Kidney epithelial cell (primary cell): ENCODE results near the gene SUDS3. TPM values are rescaled to one million over a fixed set of nuclear protein-coding genes. Genes with fewer than 3 reads are reported as not detected.

ENCODE experiments used
- DNase-seq: peaks from one replicate; pipeline ENCODE4 v3.0.0-alpha.2; 2010; ENCODE audit warnings: low read depth
- H3K27me3 ChIP-seq: 2 replicates; pipeline ENCODE4 v1.6.0; 2011; ENCODE audit warnings: low read length; ENCODE audit not compliant: control insufficient read depth, insufficient read depth
- H3K36me3 ChIP-seq: 2 replicates; pipeline ENCODE4 v1.5.1; 2011; ENCODE audit warnings: low read length; ENCODE audit not compliant: control insufficient read depth, insufficient read depth
- H3K4me3 ChIP-seq: 2 replicates; pipeline ENCODE4 v1.5.1; 2011; ENCODE audit warnings: low read depth, mild to moderate bottlenecking, control low read depth, low read length
- CTCF ChIP-seq: IDR thresholded peaks from 2 replicates; pipeline ENCODE4 v1.5.1; 2011; ENCODE audit warnings: mild to moderate bottlenecking, moderate library complexity, low read length, control low read depth, inconsistent platforms; ENCODE audit not compliant: insufficient read depth, poor library complexity, severe bottlenecking
- total RNA-seq: library from RNA; depleted of rRNA; stranded (reverse); fragments of >200 nt; gene quantifications from 2 replicates; pipeline ENCODE4 v1.2.3, GENCODE V29; 2015

SUDS3 gene
- total RNA-seq, 1 donor from 2014 or later: 30.5 TPM

GRCh38 chr12:118424884-118425283, 48.5 kb downstream of the SUDS3 start:
- H3K4me3 ChIP-seq: no peak overlapping the region
- no peaks in the 10 kb centered on the region for H3K36me3 ChIP-seq
- no peaks in the 10 kb centered on the region for H3K27me3 ChIP-seq
- no peak for DNase-seq
- no peak for TF ChIP-seq CTCF

GRCh38 chr12:118425364-118425763, 49.0 kb downstream of the SUDS3 start:
- no peaks in the 10 kb centered on the region for H3K27me3 ChIP-seq
- no peak for DNase-seq
- no peak for TF ChIP-seq CTCF
- no peaks in the 10 kb centered on the region for H3K36me3 ChIP-seq
- H3K4me3 ChIP-seq: no peak overlapping the region

GRCh38 chr12:118427819-118428218, 51.5 kb downstream of the SUDS3 start:
- TF ChIP-seq CTCF: no peak
- DNase-seq: no peak

GRCh38 chr12:118428643-118429042, 52.3 kb downstream of the SUDS3 start:
- DNase-seq: no peak
- no peaks in the 10 kb centered on the region for H3K36me3 ChIP-seq

More at GRCh38 chr12:118427819-118428218, 51.5 kb downstream of the SUDS3 start:
- no peak overlapping the region for H3K4me3 ChIP-seq
- no peaks in the 10 kb centered on the region for H3K27me3 ChIP-seq
- H3K36me3 ChIP-seq: no peaks in the 10 kb centered on the region

DNA sequence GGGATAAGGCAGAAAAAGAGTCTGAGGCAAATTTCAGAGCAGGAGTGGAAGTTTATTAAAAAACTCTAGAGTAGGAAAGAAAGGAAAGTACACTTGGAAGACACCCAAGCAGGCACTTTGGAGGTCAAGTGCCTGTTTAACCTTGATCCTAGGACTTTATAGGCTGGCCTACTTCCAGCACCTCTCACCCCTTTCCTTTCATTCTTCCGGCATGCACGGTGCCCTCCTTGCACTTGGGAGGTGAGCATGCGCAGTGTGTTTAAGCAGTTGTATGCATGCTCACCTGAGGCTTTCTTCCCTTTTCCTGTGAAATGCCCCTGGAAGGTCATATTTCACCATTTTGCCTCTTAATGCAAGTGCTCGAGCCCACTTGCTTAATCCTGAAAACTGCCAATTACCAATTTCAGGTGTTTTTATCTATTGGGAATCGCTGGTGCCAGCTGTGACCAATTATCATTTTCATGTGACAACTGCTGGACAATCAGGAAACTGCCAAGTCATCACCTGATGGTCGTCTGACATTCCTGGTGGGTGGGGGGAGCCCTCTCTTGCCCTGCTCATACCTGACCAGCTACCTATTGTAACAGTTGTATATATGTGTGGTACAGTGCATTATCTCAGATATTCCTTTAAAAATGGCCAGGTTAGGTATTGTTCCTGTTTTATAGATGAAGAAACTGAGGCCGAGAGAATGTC, 53.5 kb downstream of the SUDS3 start:
- H3K36me3 ChIP-seq: no peaks in the 10 kb centered on the region
- no peak for TF ChIP-seq CTCF
- DNase-seq: no peak
- H3K4me3 ChIP-seq: no peak overlapping the region
- no peaks in the 10 kb centered on the region for H3K27me3 ChIP-seq

More at GRCh38 chr12:118428643-118429042, 52.3 kb downstream of the SUDS3 start:
- Histone ChIP-seq H3K27me3 (no peaks in the 10 kb centered on the region), H3K4me3 (no peak overlapping the region)
- TF ChIP-seq CTCF: no peak

- DNase-seq: no peak
- H3K27me3 ChIP-seq: no peaks in the 10 kb centered on the region
- H3K36me3 ChIP-seq: no peaks in the 10 kb centered on the region
- no peak for TF ChIP-seq CTCF
- no peak overlapping the region for H3K4me3 ChIP-seq
Observed at GRCh38 chr12:118430516-118430915, 54.2 kb downstream of the SUDS3 start.
